HG03025 (cell line): Measurements from ENCODE around the gene KRTAP10-11.
"Not testable (repeated sequence)": the region's sequence is repeated elsewhere in the genome, so short reads cannot be mapped to it uniquely, and the experiment has no call there.

Source experiments
- ATAC-seq: cut with Tn5 transposase; IDR thresholded peaks from one replicate; pipeline ENCODE4 v1.9.1; 2021; ENCODE audit warnings: mild to moderate bottlenecking, moderate library complexity; ENCODE audit not compliant: unreplicated experiment, low FRiP score

Gene KRTAP10-11

GRCh38 chr21:44637851-44638348, 8.3 kb upstream of the KRTAP10-11 start:
- not testable (repeated sequence) for ATAC-seq

DNA sequence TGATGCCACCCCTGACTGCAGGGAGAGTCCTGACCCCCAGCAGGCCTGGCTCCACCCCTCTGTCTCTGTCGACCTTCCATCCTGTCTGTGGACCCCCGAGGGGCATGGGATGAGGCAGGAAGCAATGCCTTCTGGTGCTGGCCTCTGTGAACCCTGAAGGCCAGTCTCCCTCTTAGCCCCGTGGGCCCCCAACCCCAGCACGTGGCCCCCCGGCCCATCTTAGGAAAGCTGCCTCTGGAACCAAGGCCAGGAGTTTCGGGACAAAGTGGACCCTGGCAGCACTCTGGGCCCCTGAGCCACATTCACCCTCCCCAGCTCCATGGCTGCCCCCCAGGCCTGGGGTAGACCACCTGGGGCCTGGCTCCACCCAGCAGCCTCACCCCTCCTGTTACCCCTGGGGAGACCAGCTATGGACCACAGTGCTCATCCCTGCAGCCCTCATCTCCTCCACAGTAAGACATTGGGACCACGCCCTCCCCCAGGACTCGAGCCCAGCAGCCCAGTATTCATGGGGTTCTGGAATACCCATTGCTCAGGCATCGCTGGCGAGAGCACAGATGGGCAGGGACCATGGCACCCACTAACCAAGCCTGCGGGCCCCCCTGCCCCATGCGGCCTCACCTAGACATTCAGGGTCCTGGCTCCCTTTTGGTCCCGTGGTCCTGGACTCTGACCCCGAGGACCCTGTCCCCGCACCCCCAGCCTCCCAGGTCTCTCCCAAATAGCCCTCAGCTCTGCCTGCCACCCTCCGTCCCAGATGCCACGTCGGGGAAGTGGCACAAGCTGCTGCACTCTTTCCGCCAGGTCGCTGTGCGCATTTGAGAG, 7.5 kb upstream of the KRTAP10-11 start:
- not testable (repeated sequence) for ATAC-seq

GRCh38 chr21:44639331-44639655, 6.9 kb upstream of the KRTAP10-11 start:
- ATAC-seq, result no peak

- ATAC-seq, result no peak
Measured at GRCh38 chr21:44640761-44641160, 5.5 kb upstream of the KRTAP10-11 start.

- ATAC-seq, result no peak
Measured at GRCh38 chr21:44643741-44644310, 2.4 kb upstream of the KRTAP10-11 start.

DNA sequence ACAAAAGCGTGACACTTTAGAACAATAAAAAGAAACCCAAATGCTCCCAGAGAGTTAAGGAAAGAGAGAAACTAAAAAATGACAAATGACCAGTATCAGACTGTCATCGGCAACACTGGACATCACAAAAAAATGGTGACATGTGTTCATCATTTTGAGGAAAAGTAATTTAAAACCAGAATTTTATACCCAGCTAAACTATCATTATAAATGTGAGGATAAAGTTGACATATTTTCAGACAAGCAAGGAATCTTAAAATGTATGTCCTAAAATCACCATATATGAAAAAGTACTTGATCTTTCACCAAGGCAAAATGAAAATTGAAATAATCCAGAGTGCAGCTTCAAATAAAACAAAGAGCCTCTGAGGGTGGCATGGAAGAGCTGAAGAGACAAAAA, 1.3 kb upstream of the KRTAP10-11 start:
- ATAC-seq, result no peak

- no peak for ATAC-seq
Measured at GRCh38 chr21:44647222-44647552, 973 bp downstream of the KRTAP10-11 start.

DNA sequence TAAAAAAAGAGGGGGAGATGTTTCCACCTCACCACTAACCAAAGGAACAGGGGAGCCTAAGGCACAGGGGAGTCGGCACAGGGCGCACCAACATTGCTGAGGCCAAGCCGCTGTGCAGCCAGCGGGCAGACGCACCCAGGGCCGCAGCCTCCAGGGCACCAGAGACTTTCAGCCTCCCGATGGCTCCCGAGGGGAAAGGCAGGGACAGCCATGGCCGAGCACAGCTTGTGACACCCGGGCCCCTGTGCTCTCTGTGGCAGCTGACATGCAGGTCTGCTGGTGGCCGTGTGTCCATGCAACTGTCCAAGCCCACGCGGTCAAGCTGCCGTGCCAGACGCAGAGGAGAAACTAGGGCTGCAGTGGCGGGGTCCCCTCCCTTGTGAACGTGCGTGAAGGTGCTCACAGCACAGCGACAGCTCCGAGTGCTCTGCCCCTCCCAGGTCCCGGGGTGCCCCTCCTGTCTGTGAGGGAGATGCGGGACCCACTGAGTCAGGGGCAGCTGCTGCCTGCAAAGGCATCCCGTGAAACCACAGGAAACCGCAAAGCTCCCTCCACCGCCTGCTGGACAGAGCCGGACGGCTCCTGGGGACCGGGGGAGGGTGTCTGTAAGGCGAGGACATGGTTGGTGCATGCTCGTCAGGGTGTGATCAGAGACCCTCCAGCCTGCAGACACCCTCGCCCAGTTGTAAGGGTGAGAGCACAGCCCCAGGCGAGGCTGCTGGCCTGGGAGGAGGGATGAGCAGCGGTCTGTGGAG, 2.5 kb downstream of the KRTAP10-11 start:
- ATAC-seq, result no peak

DNA sequence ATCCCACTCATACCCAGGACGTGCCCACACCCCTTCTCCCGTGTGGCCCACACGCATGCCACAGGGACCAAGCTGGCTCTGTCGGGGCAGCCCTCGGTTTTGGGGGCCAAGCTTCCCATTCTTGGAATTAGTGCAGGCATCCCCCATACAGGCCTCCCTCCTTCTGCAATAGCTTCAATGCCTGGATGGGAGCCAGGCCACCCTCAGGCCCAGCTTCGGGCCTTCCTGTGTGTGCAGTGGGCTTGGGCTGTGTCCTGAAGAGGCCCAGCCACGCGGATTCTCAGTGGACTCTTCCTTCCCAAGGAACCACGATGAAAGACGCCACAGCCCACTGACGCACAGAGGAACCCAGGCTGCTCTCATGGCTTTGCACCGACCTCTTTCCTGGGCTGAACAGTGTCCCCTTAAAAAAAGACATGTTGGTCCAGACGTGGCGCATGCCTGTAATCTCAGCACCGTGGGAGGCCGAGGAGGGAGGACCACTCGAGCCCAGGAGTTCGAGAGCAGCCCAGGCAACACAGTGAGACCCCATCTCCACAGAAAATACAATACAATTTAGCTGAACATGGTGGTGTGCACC, 3.4 kb downstream of the KRTAP10-11 start:
- ATAC-seq, result no peak

GRCh38 chr21:44650265-44650972, 4.2 kb downstream of the KRTAP10-11 start:
- no peak for ATAC-seq

DNA sequence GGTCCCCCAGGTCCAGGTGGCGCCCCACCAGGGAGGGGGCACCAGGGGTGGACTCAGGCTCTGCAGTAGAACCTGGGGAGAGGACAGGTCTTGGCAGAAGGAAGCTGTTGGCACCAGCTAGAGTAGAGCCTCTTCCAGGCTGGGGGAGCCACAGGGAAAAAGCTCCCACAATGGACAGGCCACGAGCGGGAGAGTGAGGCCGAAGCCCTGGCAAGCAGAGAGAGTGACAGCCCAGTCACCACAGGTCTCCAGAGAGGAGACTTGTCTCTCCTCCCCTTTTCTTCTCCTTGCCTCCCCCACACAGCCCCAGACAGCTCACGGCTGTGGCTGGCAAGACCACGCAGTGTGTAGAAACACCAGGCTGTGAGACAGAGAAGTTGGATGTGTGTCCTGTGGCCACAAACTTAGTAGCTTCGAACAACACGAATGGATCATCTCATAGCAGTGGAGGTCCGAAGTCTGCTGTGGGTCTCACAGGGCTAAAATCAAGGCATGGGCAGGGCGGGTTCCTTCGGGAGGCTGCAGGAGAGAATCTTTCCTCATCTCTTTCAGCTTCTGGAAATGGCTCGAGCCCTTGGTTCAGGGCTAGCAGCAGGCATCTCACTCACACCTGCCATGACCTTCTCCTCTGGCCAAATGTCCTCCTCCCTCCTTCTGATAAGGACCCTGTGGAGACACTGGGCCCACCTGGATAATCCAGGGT, 4.9 kb downstream of the KRTAP10-11 start:
- ATAC-seq, result no peak

- no peak for ATAC-seq
Measured at GRCh38 chr21:44653123-44653522, 6.9 kb downstream of the KRTAP10-11 start.

GRCh38 chr21:44653656-44654575, 7.7 kb downstream of the KRTAP10-11 start:
- ATAC-seq, result no peak

DNA sequence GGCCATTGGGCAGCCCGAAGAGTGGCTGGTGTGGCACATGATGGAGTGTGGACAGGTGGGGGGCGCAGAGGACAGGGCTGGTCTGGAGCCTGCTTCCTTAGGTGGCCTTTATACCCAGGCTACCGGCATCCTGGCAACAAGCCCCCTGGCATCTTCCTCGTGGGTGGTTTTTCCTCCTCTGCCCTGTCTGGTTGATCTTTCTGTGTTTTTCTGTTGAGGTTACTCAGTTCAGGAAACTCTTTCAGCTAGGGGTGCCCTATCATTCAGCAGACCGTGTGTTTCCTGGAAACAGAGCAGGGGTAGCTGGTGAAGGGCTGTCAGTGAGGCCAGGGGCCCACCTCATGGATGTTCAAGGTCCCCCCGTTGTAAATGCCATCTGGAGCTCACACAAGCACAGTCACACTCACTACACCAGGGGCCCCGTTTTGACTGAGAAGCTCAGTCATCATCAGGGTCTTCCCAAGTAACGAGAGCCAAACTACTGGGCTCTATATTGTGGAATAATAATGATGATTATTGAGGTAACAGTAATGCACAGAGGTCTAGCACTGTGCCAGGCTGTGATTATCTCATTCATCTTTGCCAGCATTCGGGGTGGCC, 8.5 kb downstream of the KRTAP10-11 start, which contains the start of gene KRTAP12-4:
Gene KRTAP12-4 (minus strand): TSS at position 84 of the 600 bp plus-strand sequence. CDS start 45 bp downstream, at position 39.
- no peak for ATAC-seq

DNA sequence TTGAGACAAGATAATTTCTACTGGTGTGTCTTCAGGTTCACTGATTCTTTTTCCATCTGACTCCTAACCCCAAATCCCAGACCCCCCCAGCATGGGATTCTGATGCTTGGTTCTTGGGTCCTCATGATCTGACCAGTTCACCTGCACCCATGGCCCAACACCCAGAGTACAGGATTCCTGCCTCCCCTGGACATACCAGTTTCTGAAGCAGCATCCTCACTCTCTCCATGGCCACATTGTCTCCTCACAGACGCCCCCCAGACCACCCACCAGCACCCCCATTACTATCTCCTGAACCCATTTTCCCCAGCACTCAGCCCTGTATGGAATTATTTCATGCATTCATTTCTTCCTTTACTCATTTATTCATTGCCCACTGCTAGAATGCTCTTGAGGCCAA, 10.7 kb downstream of the KRTAP10-11 start:
- ATAC-seq, result no peak

- no peak for ATAC-seq
Measured at GRCh38 chr21:44657635-44658540, 11.7 kb downstream of the KRTAP10-11 start, which contains the start of gene KRTAP12-3. TSS of gene KRTAP12-3 (plus strand) at chr21:44657932. CDS start at chr21:44657980, 48 bp downstream.

DNA sequence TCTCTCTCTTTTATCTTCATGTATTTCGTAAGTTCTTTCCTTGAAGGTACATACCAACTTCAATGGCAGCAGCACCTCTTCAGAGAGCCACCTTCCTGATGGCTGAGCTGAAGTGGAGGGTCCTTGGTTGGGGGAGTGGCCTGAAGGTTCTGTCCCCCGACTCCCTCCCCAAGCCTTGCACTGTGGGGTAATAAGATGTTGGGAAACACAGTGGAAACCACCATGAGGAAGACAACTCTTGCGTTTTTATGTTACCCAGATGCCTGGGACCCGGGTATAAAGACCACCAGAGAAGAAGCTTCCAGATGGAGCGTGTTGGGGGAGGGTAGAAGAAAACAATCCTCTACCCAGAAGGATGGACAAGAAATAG, 12.3 kb downstream of the KRTAP10-11 start:
- no peak for ATAC-seq
